Karpas-422 (cell line): ENCODE measurements around the gene ATG10. TPM values are rescaled to one million over a fixed set of nuclear protein-coding genes. Genes with fewer than 3 reads are reported as not detected.
"Not testable (repeated sequence)": the region's sequence is repeated elsewhere in the genome, so short reads cannot be mapped to it uniquely, and the experiment has no call there.

Experiments used
- DNase-seq: peaks from one replicate; pipeline ENCODE4 v3.0.0-alpha.2; 2015
- H2AFZ ChIP-seq: fragments of 200-600 bp; sonication (generic); 2 replicates; pipeline ENCODE4 v1.6.1; 2014; ENCODE audit warnings: antibody characterized with exemption, low read length, mixed read lengths
- H3K27ac ChIP-seq: fragments of 200-600 bp; sonication (generic); 2 replicates; pipeline ENCODE4 v1.5.1; 2014; ENCODE audit warnings: mild to moderate bottlenecking, low read length, moderate library complexity
- H3K27me3 ChIP-seq: fragments of 200-600 bp; sonication (generic); 2 replicates; pipeline ENCODE4 v1.6.1; 2014; ENCODE audit warnings: low read length, mixed read lengths
- H3K36me3 ChIP-seq: fragments of 200-600 bp; sonication (generic); 2 replicates; pipeline ENCODE4 v1.6.1; 2014; ENCODE audit warnings: low read length, mixed read lengths; ENCODE audit not compliant: insufficient read depth
- H3K4me1 ChIP-seq: fragments of 200-600 bp; sonication (generic); 2 replicates; pipeline ENCODE4 v1.6.1; 2014; ENCODE audit warnings: mild to moderate bottlenecking, low read length, mixed read lengths
- H3K4me2 ChIP-seq: fragments of 200-600 bp; sonication (generic); 2 replicates; pipeline ENCODE4 v1.6.1; 2014; ENCODE audit warnings: low read length, low read depth, mild to moderate bottlenecking; ENCODE audit not compliant: poor library complexity, severe bottlenecking
- H3K4me3 ChIP-seq: fragments of 200-600 bp; sonication (generic); 2 replicates; pipeline ENCODE4 v1.5.1; 2014; ENCODE audit warnings: mild to moderate bottlenecking, antibody characterized with exemption, low read length, mixed read lengths
- H3K79me2 ChIP-seq: fragments of 200-600 bp; sonication (generic); 2 replicates; pipeline ENCODE4 v1.6.1; 2014; ENCODE audit warnings: mild to moderate bottlenecking, low read length, mixed read lengths
- H3K9ac ChIP-seq: fragments of 200-600 bp; sonication (generic); 2 replicates; pipeline ENCODE4 v1.6.0; 2014; ENCODE audit warnings: low read length
- H3K9me2 ChIP-seq: fragments of 200-600 bp; sonication (generic), shearing (Covaris generic); replicated peaks from 2 replicates; pipeline ENCODE4 v1.6.0; 2014; ENCODE audit warnings: mild to moderate bottlenecking, low read length, moderate library complexity; ENCODE audit not compliant: insufficient read depth
- H3K9me3 ChIP-seq: fragments of 300-700, 200-600 bp; sonication (generic); 2 replicates; pipeline ENCODE4 v1.6.1; 2014; ENCODE audit warnings: low read length, mixed read lengths
- H4K20me1 ChIP-seq: fragments of 200-600 bp; sonication (generic); 2 replicates; pipeline ENCODE4 v1.6.1; 2014; ENCODE audit warnings: mild to moderate bottlenecking, antibody characterized with exemption, low read length, low read depth; ENCODE audit not compliant: insufficient read depth
- total RNA-seq: library from RNA; depleted of rRNA; stranded (reverse); fragments of >200 nt; shearing (Covaris generic); gene quantifications from 2 replicates; pipeline ENCODE4 v1.2.3, GENCODE V29; 2014; ENCODE audit warnings: low replicate concordance

ATG10 gene
- total RNA-seq, 1 experiment from 2014 or later: 16.8 TPM

DNA sequence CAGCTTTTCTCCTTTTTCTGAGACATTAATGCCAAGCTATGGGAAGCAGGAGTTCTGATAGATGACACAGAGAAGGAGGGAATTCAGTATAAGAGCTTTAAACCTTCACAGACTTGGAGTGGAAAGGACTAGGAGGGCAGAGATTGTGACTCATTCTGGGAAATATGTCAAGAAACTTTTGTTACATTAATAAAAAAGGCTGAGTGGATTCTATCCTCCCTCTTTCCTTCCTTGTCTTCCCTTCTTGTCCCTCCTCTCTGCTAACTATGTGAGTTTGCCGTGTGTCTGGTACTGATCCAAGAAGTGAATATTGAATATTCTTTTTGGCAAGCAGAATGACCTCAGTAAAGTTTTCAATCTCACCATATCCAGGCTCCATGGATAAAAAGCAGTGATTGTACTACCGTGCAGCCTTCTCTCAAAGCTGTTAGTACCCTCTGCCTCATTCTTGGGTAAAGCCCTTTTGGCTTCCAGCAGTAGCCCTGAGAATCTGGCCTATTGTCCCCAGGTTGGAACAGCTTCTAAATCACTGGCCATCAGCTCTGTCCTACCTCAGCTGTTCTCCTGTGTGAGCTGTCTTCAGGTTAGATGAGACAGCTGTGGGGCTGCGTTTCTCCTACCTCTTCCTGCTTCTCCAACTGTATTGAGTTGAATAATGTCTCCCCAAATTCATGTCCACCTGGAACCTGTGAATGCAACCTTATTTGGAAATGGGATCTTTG lies 73.9 kb downstream of the ATG10 start:
- H2AFZ ChIP-seq: no peak overlapping the region
- DNase-seq: no peak
- peaks cover 28% of the 10 kb centered on the region for H3K79me2 ChIP-seq
- no peaks in the 10 kb centered on the region for H3K27me3 ChIP-seq
- H3K4me3 ChIP-seq: no peak overlapping the region
- H4K20me1 ChIP-seq: no peaks in the 10 kb centered on the region
- no peak overlapping the region for H3K27ac ChIP-seq
- peaks cover 6% of the 10 kb centered on the region for H3K9me3 ChIP-seq
- no peaks in the 10 kb centered on the region for H3K9me2 ChIP-seq
- H3K9ac ChIP-seq: no peak overlapping the region
- peaks cover 12% of the 10 kb centered on the region for H3K4me1 ChIP-seq
- H3K4me2 ChIP-seq: no peak overlapping the region
- H3K36me3 ChIP-seq: peaks cover 18% of the 10 kb centered on the region; the same call in 1 of the 2 replicates

DNA sequence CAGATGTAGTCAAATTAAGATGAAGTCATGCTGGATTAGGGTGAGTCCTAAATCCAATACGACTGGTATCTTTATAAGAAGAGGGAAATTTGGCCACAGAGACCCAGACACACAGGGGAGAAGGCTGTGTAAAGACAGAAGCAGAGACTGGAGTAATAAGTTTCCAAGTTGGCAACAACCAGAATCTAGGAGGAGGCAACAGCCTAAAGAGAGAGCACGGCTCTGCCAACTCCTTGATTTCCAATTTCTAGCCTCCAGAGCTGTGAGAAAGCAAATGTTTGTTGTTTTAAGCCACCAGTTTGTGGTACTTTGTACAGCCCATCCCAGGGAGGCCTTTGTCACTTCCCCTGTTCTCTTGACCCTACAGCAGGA lies 74.4 kb downstream of the ATG10 start:
- Histone ChIP-seq H3K27me3 (no peaks in the 10 kb centered on the region), H3K9me2 (no peaks in the 10 kb centered on the region), H3K27ac (no peak overlapping the region), H3K36me3 (peaks cover 15% of the 10 kb centered on the region; the same call in 1 of the 2 replicates), H4K20me1 (no peaks in the 10 kb centered on the region), H3K9ac (no peak overlapping the region), H3K9me3 (peaks cover 6% of the 10 kb centered on the region), H3K4me1 (peaks cover 13% of the 10 kb centered on the region), H3K4me2 (no peak overlapping the region), H2AFZ (no peak overlapping the region), H3K4me3 (no peak overlapping the region), H3K79me2 (peaks cover 26% of the 10 kb centered on the region; the same call in 1 of the 2 replicates)
- DNase-seq: no peak

DNA sequence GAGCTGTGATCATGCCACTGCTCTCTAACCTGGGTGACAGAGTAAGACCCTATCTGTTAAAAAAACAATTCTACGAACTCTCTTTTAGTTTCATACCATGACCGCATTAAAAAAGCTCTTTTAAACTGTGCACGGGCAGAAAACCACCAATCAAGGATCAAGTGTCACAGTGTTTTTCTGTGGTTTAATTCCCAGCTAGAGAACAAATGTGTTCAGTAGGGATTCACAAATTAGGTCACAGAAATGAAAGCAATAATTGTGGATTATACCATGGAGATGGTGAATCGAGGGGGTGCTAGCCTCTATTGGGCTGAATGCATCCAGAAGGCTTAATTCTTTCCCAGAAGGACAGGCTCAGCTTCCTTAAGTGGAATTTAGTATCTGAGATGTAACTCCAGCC lies 79.1 kb downstream of the ATG10 start:
- H3K9me3 ChIP-seq: no peaks in the 10 kb centered on the region
- no peak overlapping the region for H3K4me2 ChIP-seq
- peaks cover 55% of the 10 kb centered on the region for H3K79me2 ChIP-seq
- no peak overlapping the region for H3K9ac ChIP-seq
- peaks cover 44% of the 10 kb centered on the region for H3K4me1 ChIP-seq
- no peaks in the 10 kb centered on the region for H4K20me1 ChIP-seq
- H3K4me3 ChIP-seq: no peak overlapping the region
- H3K9me2 ChIP-seq: no peaks in the 10 kb centered on the region
- no peak overlapping the region for H2AFZ ChIP-seq
- H3K27me3 ChIP-seq: no peaks in the 10 kb centered on the region
- no peaks in the 10 kb centered on the region for H3K36me3 ChIP-seq
- no peak for DNase-seq
- H3K27ac ChIP-seq: no peak overlapping the region

DNA sequence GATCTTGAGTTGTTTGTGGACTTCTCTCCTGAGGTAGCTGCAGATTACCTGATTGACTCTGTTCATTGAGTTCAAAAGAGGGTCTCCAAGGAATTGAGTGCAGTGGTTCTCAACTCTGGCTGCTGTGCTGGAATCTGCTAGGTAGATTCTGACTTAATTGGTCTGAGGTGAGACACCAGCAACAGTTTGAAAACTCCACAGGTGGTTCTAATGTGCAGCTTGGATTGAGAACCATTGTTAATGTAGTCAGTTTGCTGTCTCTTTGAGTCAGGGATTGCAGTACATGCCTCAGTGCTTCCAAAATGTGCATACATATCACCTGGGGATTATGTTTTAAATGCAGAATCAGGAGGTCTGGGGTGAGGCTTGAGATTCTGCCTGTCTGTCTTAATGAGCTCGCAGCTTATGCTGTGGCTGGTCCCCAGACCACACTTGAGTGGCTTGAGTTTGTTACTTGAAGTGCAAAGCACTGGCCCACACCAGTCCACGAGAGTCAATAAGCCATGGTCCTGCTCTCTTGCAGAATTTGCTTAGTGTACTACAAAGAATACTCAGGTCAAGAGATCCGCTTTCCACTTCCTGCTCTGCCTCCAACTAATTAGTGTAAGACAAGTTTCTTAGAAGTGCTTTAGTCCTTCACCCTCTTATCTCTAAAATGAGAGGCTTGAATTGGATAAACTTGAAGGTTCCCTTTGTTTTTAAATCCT lies 82.3 kb downstream of the ATG10 start:
- H3K4me2 ChIP-seq: peak overlapping the region; percentile 57
- H2AFZ ChIP-seq: no peak overlapping the region
- no peaks in the 10 kb centered on the region for H3K27me3 ChIP-seq
- no peaks in the 10 kb centered on the region for H3K9me2 ChIP-seq
- DNase-seq: peak; percentile 67
- H4K20me1 ChIP-seq: no peaks in the 10 kb centered on the region
- peak overlapping the region; percentile 74 for H3K27ac ChIP-seq
- H3K4me1 ChIP-seq: peaks cover 48% of the 10 kb centered on the region
- no peaks in the 10 kb centered on the region for H3K36me3 ChIP-seq
- no peaks in the 10 kb centered on the region for H3K9me3 ChIP-seq
- peak overlapping the region; percentile 33 for H3K9ac ChIP-seq
- H3K79me2 ChIP-seq: peaks cover 70% of the 10 kb centered on the region
- H3K4me3 ChIP-seq: peak overlapping the region; percentile 4; the same call in 1 of the 2 replicates

DNA sequence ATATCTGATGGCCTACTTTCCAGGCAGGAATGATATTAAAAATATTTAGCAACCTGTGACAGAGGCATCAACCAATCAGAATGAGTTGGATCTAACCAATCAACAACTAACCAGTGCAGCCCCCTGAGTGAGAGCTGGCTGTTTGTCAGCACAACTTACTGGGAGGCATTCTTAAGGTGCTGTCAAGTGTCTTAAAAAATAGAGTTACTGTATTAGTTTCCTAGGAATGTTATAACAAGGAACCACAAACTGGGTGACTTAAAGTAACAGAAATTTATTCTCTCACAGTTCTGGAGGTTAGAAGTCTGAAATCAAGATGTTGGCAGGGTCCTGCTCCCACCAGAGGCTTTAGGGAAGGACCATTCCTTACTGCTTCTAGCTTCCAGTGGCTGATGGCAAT lies 85.2 kb downstream of the ATG10 start:
- Histone ChIP-seq H3K27ac (no peak overlapping the region), H4K20me1 (no peaks in the 10 kb centered on the region), H3K4me1 (peaks cover 45% of the 10 kb centered on the region), H2AFZ (no peak overlapping the region), H3K27me3 (no peaks in the 10 kb centered on the region), H3K4me2 (no peak overlapping the region), H3K36me3 (no peaks in the 10 kb centered on the region), H3K9ac (no peak overlapping the region), H3K79me2 (peaks cover 70% of the 10 kb centered on the region), H3K4me3 (no peak overlapping the region), H3K9me2 (no peaks in the 10 kb centered on the region), H3K9me3 (no peaks in the 10 kb centered on the region)
- no peak for DNase-seq

DNA sequence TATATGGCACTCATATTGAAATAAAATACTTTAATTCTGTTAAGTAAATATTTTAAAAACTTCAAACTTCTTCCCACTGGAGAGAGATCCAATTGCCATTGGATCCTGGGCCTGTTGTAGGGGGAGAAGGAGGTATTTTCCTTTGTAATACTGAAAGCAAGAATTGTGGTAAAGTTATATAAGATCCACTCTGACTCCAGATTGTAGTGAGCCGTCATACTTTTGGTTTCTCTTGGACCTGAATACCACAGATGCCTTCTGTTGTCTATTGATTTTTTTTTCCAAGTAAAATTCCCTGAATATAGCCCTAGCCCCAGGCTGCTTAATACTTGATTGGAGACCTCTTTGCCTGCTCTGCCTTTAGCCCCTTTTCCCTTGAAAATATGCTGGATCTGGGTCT lies 86.9 kb downstream of the ATG10 start:
- H3K4me1 ChIP-seq: peaks cover 32% of the 10 kb centered on the region
- no peaks in the 10 kb centered on the region for H3K9me3 ChIP-seq
- peaks cover 62% of the 10 kb centered on the region for H3K79me2 ChIP-seq
- no peaks in the 10 kb centered on the region for H3K36me3 ChIP-seq
- no peak overlapping the region for H3K9ac ChIP-seq
- no peaks in the 10 kb centered on the region for H3K9me2 ChIP-seq
- no peak for DNase-seq
- no peaks in the 10 kb centered on the region for H3K27me3 ChIP-seq
- H3K27ac ChIP-seq: no peak overlapping the region
- H2AFZ ChIP-seq: no peak overlapping the region
- no peak overlapping the region for H3K4me3 ChIP-seq
- peak overlapping the region; percentile 6 for H3K4me2 ChIP-seq
- H4K20me1 ChIP-seq: no peaks in the 10 kb centered on the region

DNA sequence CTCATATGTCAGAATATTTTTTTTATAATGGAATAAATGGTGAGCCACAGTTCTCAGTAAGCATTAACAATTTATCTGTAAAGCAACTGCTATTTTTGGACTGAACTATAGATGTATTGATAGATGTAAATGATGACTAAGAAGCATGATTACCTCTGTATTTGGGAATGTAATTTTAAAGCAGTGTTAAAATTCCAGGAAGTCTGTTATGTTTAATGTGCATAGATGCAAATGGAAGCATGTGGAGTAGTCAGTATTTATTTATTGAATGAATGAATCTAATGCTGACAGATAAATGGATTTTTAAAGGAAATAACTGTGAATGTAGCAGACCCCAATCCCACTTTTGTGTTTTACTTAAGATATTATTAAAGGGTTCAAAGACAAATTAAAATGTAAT lies 95.0 kb downstream of the ATG10 start:
- H3K4me1 ChIP-seq: peaks cover 7% of the 10 kb centered on the region; the same call in 1 of the 2 replicates
- H3K4me2 ChIP-seq: no peak overlapping the region
- H3K27ac ChIP-seq: no peak overlapping the region
- H3K79me2 ChIP-seq: peaks cover 37% of the 10 kb centered on the region
- DNase-seq: no peak
- no peaks in the 10 kb centered on the region for H3K9me2 ChIP-seq
- H3K9ac ChIP-seq: no peak overlapping the region
- H3K9me3 ChIP-seq: no peaks in the 10 kb centered on the region
- no peak overlapping the region for H2AFZ ChIP-seq
- no peaks in the 10 kb centered on the region for H4K20me1 ChIP-seq
- H3K4me3 ChIP-seq: no peak overlapping the region
- no peaks in the 10 kb centered on the region for H3K27me3 ChIP-seq
- H3K36me3 ChIP-seq: no peaks in the 10 kb centered on the region

DNA sequence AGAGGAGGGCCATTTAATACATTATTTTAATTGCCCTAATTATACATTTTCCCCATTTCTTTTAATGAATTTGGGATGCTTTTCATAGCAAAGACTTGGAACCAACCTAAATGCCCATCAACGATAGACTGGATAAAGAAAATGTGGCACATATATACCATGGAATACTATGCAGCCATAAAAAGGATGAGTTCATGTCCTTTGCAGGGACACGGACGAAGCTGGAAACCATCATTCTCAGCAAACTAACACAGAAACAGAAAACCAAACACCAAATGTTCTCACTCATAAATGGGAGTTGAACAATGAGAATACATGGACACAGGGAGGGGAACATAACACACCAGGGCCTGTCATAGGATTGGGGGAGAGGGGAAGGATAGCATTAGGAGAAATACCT lies 96.2 kb downstream of the ATG10 start:
- H3K4me1 ChIP-seq: peaks cover 12% of the 10 kb centered on the region
- H4K20me1 ChIP-seq, H3K27me3 ChIP-seq, H3K9me2 ChIP-seq, H3K36me3 ChIP-seq, H3K4me2 ChIP-seq, H3K9ac ChIP-seq, H3K9me3 ChIP-seq, H3K27ac ChIP-seq, DNase-seq, H2AFZ ChIP-seq, H3K4me3 ChIP-seq: not testable (repeated sequence)
- peaks cover 31% of the 10 kb centered on the region for H3K79me2 ChIP-seq
